ENCODE data around the gene VTI1A.
"Not testable (repeated sequence)": the region's sequence is repeated elsewhere in the genome, so short reads cannot be mapped to it uniquely, and the experiment has no call there.

VTI1A gene

DNA sequence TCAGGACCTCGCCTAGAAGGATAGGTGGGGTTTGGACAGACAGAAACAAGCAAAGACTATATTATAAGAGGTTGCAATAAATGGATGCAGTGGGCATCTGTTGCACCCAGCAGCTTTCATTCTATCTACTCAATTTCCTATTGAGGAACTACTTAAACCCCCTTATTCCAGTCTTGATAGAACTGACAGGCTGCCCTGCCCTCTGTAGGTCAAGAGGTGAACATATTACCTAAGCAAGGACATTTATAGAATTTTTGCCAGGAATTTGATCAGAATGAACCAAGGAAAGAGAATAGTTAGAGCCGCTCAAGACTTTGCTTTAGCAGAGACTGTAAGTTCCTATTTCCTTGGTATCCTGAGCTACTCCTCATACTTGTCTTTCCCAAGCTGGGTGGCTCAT, 9.5 kb downstream of the VTI1A start:
- no peak for DNase-seq

- DNase-seq, result no peak
Measured at GRCh38 chr10:112460366-112460765, 13.4 kb downstream of the VTI1A start.

DNA sequence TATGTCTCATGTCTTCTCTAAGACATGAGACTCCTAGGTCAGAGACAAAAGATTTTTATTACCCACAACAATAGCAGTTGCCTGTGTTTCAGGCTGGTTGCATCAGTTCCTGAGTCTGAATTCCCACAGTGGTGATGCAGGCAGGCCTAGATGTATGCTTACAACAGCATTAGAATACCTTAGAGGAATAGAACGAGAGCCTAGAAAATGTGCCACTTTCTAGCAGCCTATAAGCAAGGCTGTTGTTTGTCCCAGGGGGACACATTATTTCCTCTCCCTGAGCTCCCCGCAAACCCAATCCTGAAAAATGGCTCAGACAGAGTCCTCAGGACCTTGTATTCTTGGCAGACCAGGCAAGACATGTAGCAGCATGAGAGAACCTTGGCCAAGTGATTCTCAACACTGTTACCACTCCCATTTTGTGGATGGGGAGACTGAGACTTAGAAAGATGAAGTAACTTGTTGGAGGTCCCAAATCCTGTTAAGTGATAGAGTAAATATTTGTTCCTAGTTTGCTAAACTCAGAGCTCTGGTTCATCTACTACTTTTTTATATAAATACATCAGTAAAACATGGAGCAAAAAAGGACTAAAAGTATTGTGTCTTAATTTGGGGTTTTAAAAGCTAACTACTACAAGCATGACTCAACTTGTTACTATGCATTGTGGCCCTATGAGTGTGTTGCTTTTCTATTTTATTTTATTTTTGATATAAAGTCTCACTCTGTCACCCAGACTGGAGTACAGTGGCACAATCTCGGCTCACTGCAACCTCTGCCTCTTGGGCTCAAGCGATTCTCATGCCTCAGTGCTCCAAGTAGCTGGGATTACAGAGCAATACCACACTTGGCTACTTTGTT, 14.2 kb downstream of the VTI1A start:
- DNase-seq, result no peak

DNA sequence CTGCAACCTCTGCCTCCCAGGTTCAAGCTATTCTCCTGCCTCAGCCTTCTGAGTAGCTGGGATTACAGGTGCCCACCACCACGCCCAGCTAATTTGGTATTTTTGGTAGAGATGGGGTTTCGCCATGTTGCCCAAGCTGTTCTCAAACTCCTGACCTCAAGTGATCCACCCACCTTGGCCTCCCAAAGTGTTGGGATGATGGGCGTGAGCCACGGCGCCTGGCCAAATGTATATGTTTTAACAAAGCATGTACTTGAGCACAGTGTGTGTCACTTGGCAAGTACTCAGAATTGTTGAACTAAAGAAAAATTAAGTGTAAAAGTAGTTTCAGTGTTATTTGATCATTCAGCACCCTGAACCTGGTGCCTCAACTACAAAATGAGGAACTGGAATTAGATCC, 17.1 kb downstream of the VTI1A start:
- not testable (repeated sequence) for DNase-seq

- no peak for DNase-seq
Measured at GRCh38 chr10:112465299-112465883, 18.4 kb downstream of the VTI1A start.

GRCh38 chr10:112466802-112467201, 19.8 kb downstream of the VTI1A start:
- no peak for DNase-seq

- DNase-seq, result no peak
Measured at GRCh38 chr10:112467541-112468075, 20.6 kb downstream of the VTI1A start.

DNA sequence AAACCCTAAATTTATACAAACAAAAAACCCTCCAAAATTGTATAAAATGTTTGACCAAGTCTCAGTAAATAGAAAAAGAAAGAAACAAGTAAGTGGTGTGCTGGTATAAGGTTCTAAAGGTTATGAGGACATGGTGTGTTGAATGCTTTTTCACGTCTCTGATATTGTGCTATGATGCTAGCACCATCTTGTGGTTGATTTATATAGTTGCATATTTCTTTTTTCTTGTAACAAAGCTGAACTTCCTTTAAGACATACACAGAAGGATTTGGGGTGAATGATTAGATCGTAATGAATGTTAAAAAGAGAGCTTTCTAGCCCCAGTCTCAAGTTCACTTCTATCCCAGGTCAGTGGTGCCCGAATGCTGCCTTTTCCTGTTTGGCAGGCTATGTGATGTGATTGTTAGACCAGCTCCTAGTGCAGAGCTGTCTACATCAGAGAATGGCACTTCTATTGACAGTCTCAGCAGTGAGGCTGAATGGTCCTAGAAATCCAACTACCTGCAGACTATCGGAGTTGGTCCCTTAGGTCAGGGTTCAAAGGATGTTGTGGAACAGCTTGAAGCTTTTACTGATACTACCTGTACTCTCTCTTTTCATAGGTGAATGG, 25.0 kb downstream of the VTI1A start:
- peak; percentile 47 for DNase-seq

- peak; percentile 5 for DNase-seq
Measured at GRCh38 chr10:112475575-112476218, 28.7 kb downstream of the VTI1A start.

DNA sequence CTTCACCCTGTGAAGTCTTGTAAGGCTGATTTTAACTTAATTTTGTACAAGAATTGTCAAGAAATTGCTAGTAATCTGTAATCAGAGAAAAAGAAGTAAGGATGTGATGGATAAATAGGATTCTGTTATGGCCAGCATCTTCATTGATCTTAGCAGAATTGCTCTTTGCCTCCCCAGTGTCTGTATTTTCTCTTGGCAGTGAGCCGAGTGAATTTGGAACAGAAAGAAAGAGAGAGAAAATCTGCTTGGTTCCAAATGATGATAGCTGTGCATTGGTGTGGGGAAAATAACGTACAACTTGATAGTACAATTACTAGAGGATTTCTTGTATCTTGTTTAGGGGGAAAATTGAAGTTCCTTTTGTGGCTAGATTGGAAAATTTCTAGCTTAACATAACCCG, 34.6 kb downstream of the VTI1A start:
- no peak for DNase-seq

GRCh38 chr10:112484399-112484798, 37.4 kb downstream of the VTI1A start:
- DNase-seq, result no peak

- DNase-seq, result no peak
Measured at GRCh38 chr10:112487964-112488363, 40.9 kb downstream of the VTI1A start.

- no peak for DNase-seq
Measured at GRCh38 chr10:112490545-112490944, 43.5 kb downstream of the VTI1A start.

- no peak for DNase-seq
Measured at GRCh38 chr10:112491144-112491543, 44.1 kb downstream of the VTI1A start.

GRCh38 chr10:112492736-112493135, 45.7 kb downstream of the VTI1A start:
- no peak for DNase-seq

GRCh38 chr10:112497347-112497950, 50.4 kb downstream of the VTI1A start:
- DNase-seq, result no peak

- no peak for DNase-seq
Measured at GRCh38 chr10:112498806-112499205, 51.8 kb downstream of the VTI1A start.

GRCh38 chr10:112499985-112500384, 53.0 kb downstream of the VTI1A start:
- not testable (repeated sequence) for DNase-seq

DNA sequence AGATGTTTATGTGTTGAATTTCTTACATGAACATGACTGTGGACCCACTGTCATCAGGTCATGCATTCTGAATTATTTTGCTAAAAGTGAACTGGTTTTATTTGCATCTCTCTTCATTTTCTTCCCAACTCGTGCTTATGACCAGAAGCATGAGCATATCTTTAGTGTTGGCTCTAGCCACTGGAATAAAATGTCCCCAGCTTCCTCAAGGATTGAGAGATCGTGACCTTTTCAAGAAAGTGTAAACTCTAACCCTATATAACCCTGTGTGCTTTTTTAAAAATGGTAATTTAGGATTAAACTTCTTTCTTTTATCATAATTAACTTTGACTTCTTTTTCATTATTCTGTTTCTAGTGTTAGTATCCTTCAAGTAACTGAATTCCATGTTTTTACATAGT, 55.5 kb downstream of the VTI1A start:
- no peak for DNase-seq

GRCh38 chr10:112503643-112504042, 56.6 kb downstream of the VTI1A start:
- DNase-seq, result no peak

DNA sequence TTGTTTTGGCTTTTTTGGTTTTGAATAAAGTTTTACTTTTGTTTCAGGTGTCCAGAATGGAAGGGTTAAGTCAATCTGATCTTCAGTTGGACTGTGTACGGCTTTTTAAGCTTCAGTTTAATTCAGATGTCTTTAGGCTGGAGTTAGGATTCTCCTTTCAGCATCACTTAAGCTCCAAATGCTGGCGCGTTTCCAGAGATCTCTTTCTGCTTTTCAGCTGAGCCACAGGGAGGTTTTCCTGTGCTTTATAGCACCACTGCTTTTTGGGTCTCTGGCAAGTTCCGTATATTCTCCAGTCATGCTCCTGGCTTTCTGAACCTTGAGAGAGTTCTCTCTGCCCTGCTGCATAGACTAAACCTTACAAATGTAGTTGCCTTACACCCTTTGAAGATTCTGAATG, 60.0 kb downstream of the VTI1A start:
- DNase-seq, result no peak

GRCh38 chr10:112507988-112508387, 61.0 kb downstream of the VTI1A start:
- DNase-seq, result no peak

Measured in CD4-positive, alpha-beta T cell treated with Interleukin-12 subunit alpha and Interleukin-12 subunit beta, for 1 hour (primary cell).